ENCODE data around the gene RAPGEF5. TPM values are rescaled to one million over a fixed set of nuclear protein-coding genes. Genes with fewer than 3 reads are reported as not detected.

RAPGEF5 gene
- polyA plus RNA-seq, 1 donor = 37.6 TPM

- no peak for DNase-seq
These were observed 88.9 kb downstream of the RAPGEF5 start for GRCh38 chr7:22267930-22268615.

DNA sequence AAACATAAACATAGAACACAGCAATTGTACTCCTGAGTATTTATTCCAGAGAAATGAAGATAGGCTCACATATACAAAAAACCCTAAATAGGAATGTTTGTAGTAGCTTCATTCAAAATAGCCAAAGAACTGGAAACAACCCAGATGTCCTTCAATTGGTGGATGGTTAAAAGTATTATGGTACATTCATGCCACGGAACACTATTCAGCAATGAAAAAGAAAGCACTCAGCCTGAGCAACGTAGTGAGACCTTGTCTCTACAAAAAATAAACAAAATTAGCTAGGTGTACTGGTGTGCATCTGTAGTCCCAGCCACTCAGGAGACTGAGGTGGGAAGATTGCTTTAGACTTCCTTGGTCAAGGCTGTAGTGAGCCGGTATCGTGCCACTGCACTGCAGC lies 94.4 kb downstream of the RAPGEF5 start:
- no peak for DNase-seq

GRCh38 chr7:22256541-22257096 lies 100.3 kb downstream of the RAPGEF5 start:
- no peak for DNase-seq

DNA sequence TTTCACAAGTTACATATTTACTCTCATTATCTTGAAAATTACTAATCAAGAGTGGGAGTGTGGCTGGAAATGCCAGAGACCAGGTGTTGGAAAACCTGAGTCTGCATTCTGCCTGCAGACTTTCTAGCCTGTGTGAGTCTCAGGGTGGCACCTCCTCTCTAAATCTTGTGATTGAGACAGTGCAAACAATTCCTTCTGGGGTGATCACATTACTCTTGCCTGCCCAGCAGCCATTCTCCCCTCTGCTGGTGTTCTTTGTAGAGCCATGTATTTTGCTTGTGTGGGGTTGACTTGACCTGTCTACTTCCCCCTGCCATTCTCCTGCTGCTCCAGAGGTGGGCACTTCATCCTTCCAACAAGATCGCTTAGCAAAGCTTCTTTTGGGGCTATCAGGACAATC lies 101.1 kb downstream of the RAPGEF5 start:
- DNase-seq = no peak

- DNase-seq = no peak
These were observed 101.6 kb downstream of the RAPGEF5 start for GRCh38 chr7:22255342-22255741.

DNA sequence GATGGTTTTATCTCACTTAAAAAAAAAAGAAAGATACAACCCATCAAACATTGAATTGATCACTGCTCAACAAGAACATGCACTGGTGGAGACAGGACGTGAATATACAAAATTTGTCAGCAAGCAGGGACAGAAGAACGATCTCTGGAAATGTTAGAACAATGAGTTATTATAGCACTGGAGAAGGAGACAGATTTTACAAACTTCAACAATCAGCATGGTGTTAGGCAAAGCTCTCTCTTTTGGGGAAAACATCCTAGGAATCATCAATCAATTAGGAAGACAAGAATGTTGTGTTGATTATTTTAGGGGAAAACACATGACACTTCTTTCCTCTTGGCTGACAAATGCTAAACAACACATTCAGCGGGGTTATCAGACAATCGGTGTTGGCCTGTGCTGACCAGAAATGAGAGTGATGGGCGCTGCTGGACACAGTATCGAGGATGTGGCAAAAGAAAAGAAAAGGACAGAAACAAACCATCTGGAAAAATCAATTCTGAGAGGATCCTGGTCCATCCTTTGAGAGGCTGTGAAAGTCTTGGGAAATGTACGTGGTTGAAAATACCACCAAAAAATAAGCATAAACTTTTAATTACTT lies 103.9 kb downstream of the RAPGEF5 start:
- DNase-seq = no peak

DNA sequence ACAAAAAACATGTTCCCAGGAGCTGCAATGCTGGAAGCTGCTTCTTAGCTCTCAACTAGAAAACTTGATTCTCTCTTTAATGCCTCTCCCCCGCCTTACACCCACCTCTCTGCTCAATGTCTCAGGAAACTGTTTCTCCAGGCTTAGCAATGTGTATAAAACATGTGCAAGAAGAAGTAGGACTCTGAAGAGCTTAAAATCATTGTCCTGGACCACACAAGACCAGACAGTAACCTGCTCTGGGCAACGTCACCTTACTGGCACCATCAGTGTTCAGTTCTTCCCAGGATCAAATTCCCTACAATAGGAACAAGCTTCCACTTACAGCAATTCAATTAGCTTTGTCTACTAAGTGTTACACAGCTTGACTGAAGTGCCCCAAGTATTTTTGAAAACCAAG lies 104.9 kb downstream of the RAPGEF5 start:
- no peak for DNase-seq

GRCh38 chr7:22251281-22251680 lies 105.7 kb downstream of the RAPGEF5 start:
- DNase-seq = no peak

DNA sequence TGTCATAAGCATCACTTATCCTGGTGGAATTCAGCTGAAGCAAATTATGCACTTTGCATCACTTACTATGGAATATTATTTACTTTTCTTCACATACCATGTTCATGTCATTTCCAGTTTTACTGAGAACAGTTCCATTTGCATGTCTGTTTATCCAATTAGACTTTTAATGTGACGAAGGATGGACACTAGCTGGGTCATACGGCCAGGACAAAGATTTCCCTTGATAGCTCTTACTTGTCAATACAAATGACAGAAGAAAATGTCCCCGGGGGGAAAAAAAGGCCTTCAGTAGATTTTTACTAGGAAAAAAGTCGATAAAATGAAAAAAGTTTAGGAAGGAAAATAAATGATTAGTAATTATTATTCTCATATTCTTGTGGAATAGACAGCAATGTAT lies 106.6 kb downstream of the RAPGEF5 start:
- no peak for DNase-seq

DNA sequence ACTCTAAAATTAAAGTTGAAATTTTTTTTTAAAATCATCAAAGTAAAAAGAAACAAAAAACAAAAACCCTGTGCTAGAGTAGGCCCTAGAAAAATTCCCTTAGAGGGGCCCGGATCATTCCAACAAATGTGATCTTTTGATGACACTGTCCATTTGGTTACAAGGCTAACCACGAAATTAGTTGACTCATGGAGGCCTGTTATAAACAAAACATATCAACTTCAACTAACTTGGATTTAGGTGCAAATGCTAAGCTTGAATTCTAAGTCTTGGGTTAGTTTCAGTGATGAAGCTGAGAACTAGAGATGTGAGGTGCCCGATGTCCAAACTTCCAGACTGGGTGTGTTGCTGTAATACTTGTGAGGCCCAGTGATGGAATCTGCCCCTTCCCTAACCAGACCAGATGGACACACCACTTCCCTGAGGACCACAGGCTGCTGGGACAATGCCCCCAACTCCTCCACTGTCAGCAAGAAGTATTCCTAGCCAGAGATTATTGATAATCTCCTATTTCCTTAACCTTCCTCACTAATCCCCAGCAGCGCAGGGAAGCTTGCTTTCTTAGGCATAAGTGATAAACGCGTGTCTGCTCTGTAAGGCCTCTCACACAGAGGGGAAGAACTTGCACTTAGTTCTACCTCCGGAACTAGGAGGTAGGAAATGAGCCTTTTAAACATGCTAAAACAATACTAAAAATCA lies 108.7 kb downstream of the RAPGEF5 start:
- no peak for DNase-seq

DNA sequence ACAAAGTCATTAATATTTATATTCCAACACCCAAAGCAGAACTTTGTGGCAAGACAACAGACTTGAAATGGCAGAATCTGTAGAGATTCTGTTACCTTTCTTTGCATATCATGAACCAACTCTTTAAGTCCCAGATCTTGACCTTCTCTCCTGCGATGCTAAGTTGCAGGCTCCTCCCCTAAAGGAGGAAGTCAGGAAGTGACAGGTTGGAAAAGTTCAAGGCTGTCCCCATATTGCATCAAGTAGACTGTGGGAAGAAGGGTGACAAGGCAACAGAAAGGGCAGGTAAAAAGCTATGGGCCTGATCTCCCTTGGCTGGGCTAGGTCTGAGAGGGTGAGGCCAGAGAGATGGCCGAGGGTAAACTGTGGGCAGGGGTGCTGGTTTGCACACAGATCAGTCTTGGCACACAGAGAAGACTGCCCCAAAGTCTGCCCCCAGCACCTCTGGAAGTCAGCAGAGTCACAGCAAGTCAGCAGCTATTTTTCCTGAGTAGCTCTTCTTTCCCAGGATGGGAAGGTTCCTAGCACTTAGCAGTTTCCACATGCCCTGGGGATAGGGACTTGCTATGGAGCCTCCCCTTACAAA lies 115.1 kb downstream of the RAPGEF5 start:
- no peak for DNase-seq

DNA sequence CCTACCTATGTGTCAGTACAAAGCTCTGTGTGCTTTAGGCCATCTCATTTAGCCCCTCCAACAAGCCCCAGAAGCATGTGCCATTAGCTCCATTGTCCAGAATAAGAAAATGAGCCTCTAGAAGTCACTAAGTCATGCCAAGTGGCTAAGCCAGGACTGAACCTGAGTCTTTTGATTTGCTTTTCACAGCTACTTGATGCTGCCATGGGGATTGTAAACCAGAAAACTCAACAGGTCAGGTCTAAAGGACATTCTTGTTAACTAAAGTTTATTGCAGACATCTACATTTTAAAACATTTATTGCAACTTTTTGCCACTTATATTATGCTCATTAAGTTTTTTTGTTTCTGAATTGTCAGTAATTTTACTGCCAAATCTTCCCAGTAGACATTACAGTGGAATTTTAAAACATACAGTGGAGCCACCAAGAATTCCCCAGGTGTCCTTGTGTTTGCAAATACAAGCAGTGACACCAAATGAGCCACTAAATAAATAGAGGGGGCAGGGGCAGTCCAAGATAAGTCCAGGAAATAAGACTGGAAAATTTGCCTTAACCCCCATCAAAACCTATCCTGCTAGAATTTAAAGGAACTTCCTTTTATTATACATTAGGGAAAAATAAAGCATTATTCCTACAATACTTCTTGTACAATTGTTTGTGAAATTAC lies 115.9 kb downstream of the RAPGEF5 start:
- no peak for DNase-seq

GRCh38 chr7:22238354-22239311 lies 118.3 kb downstream of the RAPGEF5 start:
- no peak for DNase-seq

DNA sequence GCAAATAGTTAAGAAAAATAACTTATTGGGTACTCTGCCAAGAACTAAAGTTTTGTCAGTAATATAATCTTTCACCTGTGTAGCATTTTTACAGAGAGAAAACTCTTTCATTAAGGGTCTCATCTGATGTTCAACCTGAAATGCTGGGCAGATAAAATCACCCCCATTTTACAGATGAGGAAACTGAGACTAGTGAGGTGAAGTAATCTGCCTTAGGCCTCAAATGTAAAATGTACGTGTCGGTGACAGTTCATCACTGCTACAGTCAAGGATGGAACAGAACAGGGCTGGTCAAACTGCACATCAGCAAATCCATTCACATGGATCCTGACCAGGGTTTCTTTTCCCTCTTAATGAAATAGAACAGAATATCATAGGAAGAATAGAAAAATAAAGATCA lies 121.8 kb downstream of the RAPGEF5 start:
- DNase-seq = no peak

DNA sequence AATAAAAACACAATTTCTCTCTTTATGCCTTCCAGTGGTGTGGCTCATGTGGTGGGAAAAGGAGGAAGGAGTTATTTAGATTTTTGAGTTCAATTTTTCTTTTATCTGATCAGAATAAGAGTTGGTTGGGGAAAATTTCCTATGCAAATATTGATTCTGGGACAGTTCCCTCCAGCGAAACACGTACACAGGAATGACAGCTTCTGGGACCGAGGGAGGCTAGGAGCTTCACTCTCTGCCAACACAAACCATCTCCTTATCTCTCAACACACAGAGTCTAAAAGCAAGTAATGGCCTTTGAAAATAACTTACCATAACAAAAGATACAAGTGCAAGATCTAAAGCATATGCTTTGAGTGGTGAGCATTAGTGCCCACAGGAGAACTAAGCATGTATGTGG lies 122.7 kb downstream of the RAPGEF5 start:
- DNase-seq = no peak

- no peak for DNase-seq
These were observed 125.1 kb downstream of the RAPGEF5 start for GRCh38 chr7:22231806-22232205.

DNA sequence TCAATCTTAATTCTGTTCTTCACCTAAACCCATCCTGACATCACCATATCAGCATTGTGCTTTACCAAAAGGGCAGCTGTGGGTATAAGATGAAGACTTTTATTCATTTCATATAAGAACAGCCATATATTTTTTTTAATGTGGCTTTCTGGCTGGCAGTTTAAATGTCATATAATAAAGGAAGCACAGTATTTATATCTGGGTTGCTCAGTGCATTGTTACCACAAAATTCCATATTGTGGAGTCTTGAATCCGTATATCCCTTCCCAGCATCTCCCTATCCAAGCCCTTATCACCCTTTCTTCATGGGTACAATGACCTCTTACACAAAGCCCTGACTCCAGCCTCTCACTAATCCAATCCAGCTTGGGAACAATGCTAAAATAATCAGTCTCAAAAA lies 125.8 kb downstream of the RAPGEF5 start:
- no peak for DNase-seq

GRCh38 chr7:22230238-22230637 lies 126.7 kb downstream of the RAPGEF5 start:
- DNase-seq = no peak

DNA sequence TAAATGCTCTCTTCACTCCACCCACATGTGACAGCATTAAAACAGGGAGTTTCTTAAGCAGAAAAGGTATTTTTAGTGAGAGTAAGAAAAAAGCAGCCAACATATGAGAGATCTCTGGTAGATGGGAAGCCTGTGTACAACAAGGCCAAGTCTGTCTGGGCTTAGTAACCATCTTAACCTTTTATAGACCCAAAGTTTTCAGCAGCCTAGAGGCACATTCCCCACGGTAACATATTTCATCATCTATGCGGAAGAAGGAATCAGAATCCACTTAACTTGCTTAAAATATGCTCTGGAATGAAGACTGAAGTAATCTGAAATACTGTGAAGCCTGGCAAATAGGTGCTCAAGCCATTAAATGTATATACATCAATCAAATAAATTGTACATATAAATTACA lies 127.8 kb downstream of the RAPGEF5 start:
- no peak for DNase-seq

GRCh38 chr7:22223807-22224206 lies 133.1 kb downstream of the RAPGEF5 start:
- DNase-seq = no peak

- no peak for DNase-seq
These were observed 136.0 kb downstream of the RAPGEF5 start for GRCh38 chr7:22220941-22221340.

Data from left kidney (tissue), 2 donors.